Measurements from ENCODE around the gene CCNQ.

Gene CCNQ

DNA sequence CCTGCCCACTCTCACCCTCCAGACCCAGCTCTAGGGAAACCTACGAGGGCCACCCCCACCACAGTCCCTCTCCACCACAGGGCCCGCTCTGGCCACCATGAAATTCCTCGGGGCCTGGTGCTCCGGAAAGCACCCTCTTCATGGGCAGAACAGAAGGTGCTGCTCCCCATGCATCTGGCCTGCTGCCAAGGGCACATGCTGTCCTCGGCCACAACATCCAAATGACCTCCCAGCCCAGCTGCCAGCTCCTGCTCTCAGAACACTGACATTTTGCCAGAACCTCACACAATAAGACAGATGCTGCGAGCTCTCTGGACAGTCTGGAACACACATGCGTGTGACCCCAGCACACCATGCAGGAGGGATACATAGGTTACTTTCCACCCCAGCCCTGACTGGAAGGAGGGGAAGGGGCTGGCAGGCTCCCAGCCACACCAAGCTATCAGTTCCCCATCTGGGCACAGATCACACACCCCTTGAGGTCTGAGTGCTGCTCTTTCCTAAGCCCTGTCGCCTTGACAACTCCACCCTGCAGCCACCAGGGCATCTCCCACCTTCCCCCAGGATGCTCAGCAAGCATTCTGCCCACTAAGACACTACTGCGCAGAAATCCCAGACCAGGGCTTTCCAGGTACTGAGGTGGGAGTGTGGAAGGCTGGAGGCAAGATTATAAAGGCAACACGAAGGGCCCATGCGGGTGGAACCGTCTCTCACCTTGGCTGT lies 5.8 kb downstream of the CCNQ start:
- H3K4me3 ChIP-seq = no peak overlapping the region
- peaks cover 44 to 100% (median 92%) of the 10 kb centered on the region in 11 experiments for H3K27me3 ChIP-seq
- H3K27ac ChIP-seq = no peak overlapping the region
- peaks cover 19 to 33% (median 31%) of the 10 kb centered on the region in 10 experiments for H3K4me1 ChIP-seq
- no peak for TF ChIP-seq Cebpa-rat (IDR thresholded peaks at IDR 0.05)
- H4K20me1 ChIP-seq = peaks cover 18 to 90% (median 67%) of the 10 kb centered on the region in 11 experiments; a peak in 19 of 22 replicates
- peaks cover 35 to 77% (median 65%) of the 10 kb centered on the region in 11 experiments for H3K36me3 ChIP-seq
- H3K9me3 ChIP-seq (replicated peaks in 1 of 11) = peaks cover 0 to 11% (median under 1%) of the 10 kb centered on the region in 11 experiments; a peak in 4 of 22 replicates
- no peak overlapping the region for H3K4me2 ChIP-seq
- no peak overlapping the region for H3K9ac ChIP-seq

DNA sequence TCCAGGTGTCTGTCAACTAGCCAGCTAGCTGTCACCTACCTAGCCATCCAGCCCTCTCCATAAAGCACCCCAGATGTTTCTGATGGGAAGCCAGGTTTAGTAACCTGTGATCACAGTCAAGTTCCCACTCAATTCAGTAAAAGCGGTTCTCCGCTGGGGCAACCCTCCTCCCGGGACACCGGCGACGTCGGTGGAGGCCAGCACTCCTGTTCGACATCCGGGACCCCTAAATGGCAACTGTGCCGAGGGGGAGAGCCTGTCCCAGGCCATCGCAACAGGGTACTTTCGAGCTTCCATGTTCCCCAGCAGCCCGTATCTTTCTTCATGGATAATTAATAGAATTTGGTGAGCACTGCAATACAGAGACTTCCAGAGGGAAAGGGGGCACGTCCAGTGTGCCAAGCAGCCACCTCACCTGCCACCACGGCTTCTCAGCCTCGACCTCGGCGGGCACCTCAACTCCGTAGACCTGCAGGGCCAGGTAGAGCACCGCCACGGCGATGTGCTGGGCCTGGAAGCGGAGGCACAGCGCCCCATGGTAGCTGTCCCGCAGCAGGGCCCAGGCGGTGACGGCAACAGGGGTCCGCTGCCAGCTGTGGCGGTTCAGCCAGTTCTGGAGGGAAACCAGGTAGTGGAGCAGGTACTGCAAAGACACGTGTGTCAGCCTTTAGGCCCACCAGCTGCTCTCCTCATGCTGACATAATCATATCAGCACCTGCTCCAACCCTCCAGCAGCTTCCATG lies 6.7 kb downstream of the CCNQ start:
- H3K9ac ChIP-seq = no peak overlapping the region
- peaks cover 18 to 89% (median 59%) of the 10 kb centered on the region in 11 experiments; a peak in 19 of 22 replicates for H4K20me1 ChIP-seq
- peaks cover 49 to 100% (median 96%) of the 10 kb centered on the region in 11 experiments for H3K27me3 ChIP-seq
- peaks cover 13 to 24% (median 23%) of the 10 kb centered on the region in 10 experiments for H3K4me1 ChIP-seq
- no peak for TF ChIP-seq Cebpa-rat (IDR thresholded peaks at IDR 0.05)
- H3K36me3 ChIP-seq = peaks cover 43 to 86% (median 74%) of the 10 kb centered on the region in 11 experiments
- H3K9me3 ChIP-seq (replicated peaks in 1 of 11) = peaks cover 0 to 9% (median 0%) of the 10 kb centered on the region in 11 experiments; a peak in 3 of 22 replicates
- no peak overlapping the region for H3K27ac ChIP-seq
- no peak overlapping the region for H3K4me2 ChIP-seq
- no peak overlapping the region for H3K4me3 ChIP-seq

DNA sequence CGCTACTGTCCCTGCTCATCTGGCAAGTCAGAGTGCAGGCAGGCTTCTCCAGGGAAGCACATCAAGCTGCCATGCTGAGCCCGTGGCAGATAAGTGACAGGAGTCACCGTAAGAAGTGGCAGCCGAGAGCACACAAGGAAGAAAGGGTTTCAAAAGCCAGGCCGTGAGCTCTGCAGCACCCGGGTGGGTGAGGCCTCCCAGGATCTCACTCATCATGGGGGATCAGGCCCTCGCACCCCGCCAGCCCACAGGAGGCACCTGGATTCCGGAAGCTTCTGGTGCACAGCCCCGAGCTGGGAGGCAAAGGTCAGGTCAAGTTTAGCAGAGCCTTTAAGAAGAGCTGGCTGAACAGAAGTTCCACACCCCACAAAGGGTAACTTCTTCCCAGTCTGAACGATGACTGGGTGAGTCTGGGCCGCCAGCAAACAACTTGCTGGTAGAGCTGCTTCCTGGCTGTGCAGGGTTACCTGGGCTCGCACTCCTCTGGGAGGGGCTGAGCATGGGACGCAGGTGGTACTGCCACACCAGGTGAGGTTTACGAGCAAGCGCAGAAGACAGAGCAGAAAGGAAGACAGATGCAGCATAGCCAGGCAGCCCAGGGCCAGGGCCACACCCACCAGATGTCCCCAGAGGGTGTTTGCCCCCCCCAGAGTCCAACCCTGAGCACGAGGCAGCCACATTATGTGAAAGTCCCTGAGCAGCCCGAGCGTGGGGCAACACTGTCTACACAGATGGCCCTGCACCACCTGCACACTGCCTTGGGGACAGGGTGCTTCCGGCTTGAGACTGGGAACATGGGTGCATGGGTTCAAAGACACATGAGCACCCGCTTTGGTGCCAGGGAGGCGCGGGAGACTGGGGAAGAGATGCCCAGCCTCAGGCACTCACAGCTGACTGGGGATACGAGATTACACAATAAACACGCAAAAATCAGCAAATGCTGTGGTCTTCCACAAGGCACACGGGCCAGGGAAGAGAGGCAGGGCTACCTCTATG lies 7.7 kb downstream of the CCNQ start:
- Histone ChIP-seq H3K4me3 (no peak overlapping the region), H3K36me3 (peaks cover 43 to 94% (median 78%) of the 10 kb centered on the region in 11 experiments), H3K4me1 (peaks cover 5 to 14% (median 13%) of the 10 kb centered on the region in 10 experiments), H4K20me1 (peaks cover 9 to 82% (median 49%) of the 10 kb centered on the region in 11 experiments; a peak in 19 of 22 replicates), H3K27me3 (peaks cover 58 to 100% (median 96%) of the 10 kb centered on the region in 11 experiments), H3K4me2 (no peak overlapping the region), H3K9ac (no peak overlapping the region), H3K9me3 (replicated peaks in 1 of 11) (peaks cover 0 to 12% (median 0%) of the 10 kb centered on the region in 11 experiments; a peak in 1 of 22 replicates), H3K27ac (no peak overlapping the region)
- TF ChIP-seq Cebpa-rat (IDR thresholded peaks at IDR 0.05) = no peak

DNA sequence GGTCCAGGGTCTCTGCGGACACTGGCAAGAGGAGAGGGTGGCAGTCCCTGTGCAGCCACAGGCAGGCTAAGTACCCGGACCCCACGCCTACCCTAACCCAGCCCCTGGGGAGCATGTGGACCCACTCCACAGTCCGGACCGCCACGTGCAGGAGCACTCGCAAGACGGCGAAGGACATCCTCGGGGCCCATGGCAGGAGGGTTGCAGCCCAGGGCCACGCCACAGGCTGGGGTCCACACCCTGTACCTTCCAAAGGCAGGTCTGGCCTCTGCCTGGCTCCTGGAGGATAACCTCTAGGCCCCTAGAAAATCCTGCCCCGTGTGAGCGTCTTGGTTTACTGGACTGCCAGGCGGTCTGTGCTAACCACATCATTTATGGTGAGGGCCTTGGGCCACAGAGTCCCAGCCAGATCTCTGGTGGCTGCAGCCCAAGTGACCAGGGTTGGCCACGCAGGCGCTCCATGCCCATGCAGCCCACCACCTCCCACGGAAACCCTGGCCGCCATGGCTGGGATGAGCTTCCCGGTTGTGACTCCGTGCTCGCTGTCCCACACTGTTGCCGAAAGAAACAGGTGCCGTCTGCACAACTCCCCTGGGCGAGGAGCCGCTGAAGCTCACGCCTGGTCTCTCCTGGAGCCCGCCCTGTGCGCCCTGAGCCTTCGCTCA lies 10.0 kb downstream of the CCNQ start:
- Histone ChIP-seq H3K9me3 (replicated peaks in 1 of 11) (peaks cover 0 to 12% (median 0%) of the 10 kb centered on the region in 11 experiments; a peak in 1 of 22 replicates), H3K4me1 (peaks cover under 1 to 7% (median 2%) of the 10 kb centered on the region in 10 experiments; a peak in 15 of 20 replicates), H3K9ac (no peak overlapping the region), H3K4me3 (no peak overlapping the region), H3K36me3 (peaks cover 26 to 77% (median 65%) of the 10 kb centered on the region in 11 experiments), H3K27ac (no peak overlapping the region), H3K4me2 (no peak overlapping the region), H4K20me1 (peaks cover 0 to 58% (median 30%) of the 10 kb centered on the region in 11 experiments; a peak in 18 of 22 replicates), H3K27me3 (peaks cover 69 to 97% (median 93%) of the 10 kb centered on the region in 11 experiments)
- TF ChIP-seq Cebpa-rat (IDR thresholded peaks at IDR 0.05) = no peak

DNA sequence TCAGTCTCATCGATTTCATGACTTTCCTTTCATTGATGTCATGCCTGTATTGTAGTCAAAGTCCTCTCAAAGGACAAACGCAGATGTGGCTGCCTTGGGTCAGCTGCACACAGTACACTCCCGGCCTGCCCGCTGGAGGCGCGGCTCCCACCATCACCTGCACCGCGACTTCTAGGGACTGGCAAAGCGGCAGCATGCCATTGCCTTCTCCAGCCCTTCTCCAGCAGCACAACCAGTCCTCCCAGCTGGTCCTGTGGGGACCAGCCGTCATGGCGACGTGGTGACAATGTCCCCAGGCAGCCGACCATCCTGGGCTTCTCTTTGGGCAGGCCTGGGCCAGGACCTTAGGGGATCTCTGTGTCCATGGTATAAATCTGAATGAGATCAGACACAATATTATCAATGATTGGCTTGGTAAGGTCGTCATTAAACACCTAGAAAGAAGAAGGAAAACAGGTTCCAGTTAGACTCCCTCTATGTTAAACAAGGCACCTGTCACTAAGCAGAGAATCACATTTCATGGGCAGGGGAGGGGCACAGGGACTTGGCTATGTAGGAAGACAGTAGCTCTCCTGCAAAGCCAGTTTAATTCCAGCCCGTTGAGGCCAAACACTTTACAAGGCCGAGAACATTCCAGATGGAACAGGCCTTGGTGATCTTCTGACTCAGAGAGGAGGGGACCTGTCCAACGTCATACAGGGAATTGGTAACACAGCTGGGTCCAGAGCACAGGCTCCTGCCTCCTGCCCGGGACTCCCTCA lies 10.7 kb downstream of the CCNQ start:
- H3K36me3 ChIP-seq = peaks cover 23 to 70% (median 58%) of the 10 kb centered on the region in 11 experiments
- peaks cover 0 to 51% (median 25%) of the 10 kb centered on the region in 11 experiments; a peak in 16 of 22 replicates for H4K20me1 ChIP-seq
- H3K27me3 ChIP-seq = peaks cover 73 to 97% (median 92%) of the 10 kb centered on the region in 11 experiments
- peaks cover 0 to 12% (median 0%) of the 10 kb centered on the region in 11 experiments; a peak in 1 of 22 replicates for H3K9me3 ChIP-seq (replicated peaks in 1 of 11)
- H3K4me1 ChIP-seq = peaks cover 8 to 14% (median 9%) of the 10 kb centered on the region in 10 experiments; a peak in 19 of 20 replicates
- H3K4me2 ChIP-seq = no peak overlapping the region
- TF ChIP-seq Cebpa-rat (IDR thresholded peaks at IDR 0.05) = no peak
- H3K27ac ChIP-seq = no peak overlapping the region
- H3K9ac ChIP-seq = no peak overlapping the region
- no peak overlapping the region for H3K4me3 ChIP-seq

DNA sequence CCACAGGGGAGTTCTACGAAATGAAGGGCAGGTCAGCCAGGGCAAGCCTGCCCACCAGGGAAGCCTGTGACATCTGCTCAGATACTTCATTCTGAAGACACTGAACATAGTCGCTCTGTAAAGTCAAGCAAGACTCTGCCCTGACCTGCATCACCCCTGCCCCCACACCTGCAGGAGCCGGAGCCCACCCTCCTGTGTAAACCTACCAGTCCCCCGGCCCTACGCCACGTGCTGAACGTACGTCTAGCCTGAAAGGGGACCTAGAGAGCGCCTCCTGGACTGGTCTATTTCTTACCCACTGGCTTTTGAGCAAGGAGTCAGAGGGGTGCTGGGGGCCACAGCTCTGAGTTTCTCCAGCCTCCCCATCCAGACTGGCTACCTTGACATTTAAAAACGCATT lies 11.6 kb downstream of the CCNQ start:
- H3K36me3 ChIP-seq = peaks cover 15 to 62% (median 51%) of the 10 kb centered on the region in 11 experiments
- H4K20me1 ChIP-seq = peaks cover 0 to 43% (median 16%) of the 10 kb centered on the region in 11 experiments; a peak in 14 of 22 replicates
- peaks cover 0 to 12% (median 0%) of the 10 kb centered on the region in 11 experiments; a peak in 1 of 22 replicates for H3K9me3 ChIP-seq (replicated peaks in 1 of 11)
- TF ChIP-seq Cebpa-rat (IDR thresholded peaks at IDR 0.05) = no peak
- no peak overlapping the region for H3K4me3 ChIP-seq
- no peak overlapping the region for H3K27ac ChIP-seq
- H3K27me3 ChIP-seq = peaks cover 70 to 97% (median 91%) of the 10 kb centered on the region in 11 experiments
- peaks cover 15 to 23% (median 18%) of the 10 kb centered on the region in 10 experiments for H3K4me1 ChIP-seq
- H3K4me2 ChIP-seq = no peak overlapping the region
- no peak overlapping the region for H3K9ac ChIP-seq

DNA sequence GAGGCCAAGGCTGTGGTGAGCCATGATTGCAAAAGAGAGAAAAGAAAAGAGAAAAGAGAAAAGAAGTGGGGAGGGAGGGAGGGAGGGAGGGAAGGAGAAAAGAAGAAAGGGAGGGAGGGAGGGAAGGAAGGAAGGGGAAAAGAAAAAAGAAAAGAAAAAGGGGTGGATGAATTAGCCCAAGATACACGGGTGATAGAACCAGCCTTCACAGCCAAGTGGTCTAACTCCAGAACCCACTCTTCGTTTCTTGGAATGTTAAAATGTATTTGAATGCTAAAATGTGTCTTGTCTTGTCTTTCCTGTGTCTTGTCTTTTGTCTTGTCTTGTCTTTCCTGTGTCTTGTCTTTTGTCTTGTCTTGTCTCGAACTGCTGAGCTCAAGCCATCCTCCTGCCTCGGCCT lies 13.1 kb downstream of the CCNQ start:
- peaks cover 11 to 48% (median 36%) of the 10 kb centered on the region in 11 experiments; a peak in 21 of 22 replicates for H3K36me3 ChIP-seq
- TF ChIP-seq Cebpa-rat (IDR thresholded peaks at IDR 0.05) = no peak
- peaks cover 22 to 32% (median 28%) of the 10 kb centered on the region in 10 experiments for H3K4me1 ChIP-seq

More for the DNA sequence above, 13.1 kb downstream of the CCNQ start:
- Histone ChIP-seq H3K27ac (no peak overlapping the region), H3K4me2 (no peak overlapping the region), H3K4me3 (no peak overlapping the region), H3K27me3 (peaks cover 68 to 97% (median 91%) of the 10 kb centered on the region in 11 experiments), H3K9me3 (replicated peaks in 1 of 11) (peaks cover 0 to 12% (median 0%) of the 10 kb centered on the region in 11 experiments; a peak in 1 of 22 replicates), H3K9ac (no peak overlapping the region), H4K20me1 (peaks cover 0 to 28% (median 6%) of the 10 kb centered on the region in 11 experiments; a peak in 12 of 22 replicates)

All from BLaER1 treated with 17β-estradiol and CSF1 and Interleukin-3, amounts not matched to agents 10 nM and 100 nM (cell line).